OCI-LY1 (cell line): ENCODE data around the gene TEPSIN.

Experiments
- H2AFZ ChIP-seq: fragments of 200-600 bp; sonication (generic), shearing (Covaris generic); 2 replicates; pipeline ENCODE4 v1.6.0; 2014; ENCODE audit warnings: antibody characterized with exemption, mild to moderate bottlenecking, low read length
- H3F3A ChIP-seq: fragments of 200-600 bp; sonication (generic), shearing (Covaris generic); 2 replicates; pipeline ENCODE4 v1.6.0; 2014; ENCODE audit warnings: mild to moderate bottlenecking, antibody characterized with exemption, low read length, moderate library complexity; ENCODE audit not compliant: insufficient read depth
- H3K27ac ChIP-seq: fragments of 200-600 bp; sonication (generic); 2 replicates; pipeline ENCODE4 v1.5.1; 2014; ENCODE audit warnings: low read length, mixed run types, mild to moderate bottlenecking, low read depth; ENCODE audit not compliant: poor library complexity, severe bottlenecking
- H3K27me3 ChIP-seq: fragments of 200-600 bp; sonication (generic); 2 replicates; pipeline ENCODE4 v1.6.0; 2014; ENCODE audit warnings: antibody characterized with exemption, mild to moderate bottlenecking, low read length, moderate library complexity; ENCODE audit not compliant: insufficient read depth
- H3K36me3 ChIP-seq: fragments of 200-600 bp; sonication (generic); 2 replicates; pipeline ENCODE4 v1.6.1; 2014; ENCODE audit warnings: mild to moderate bottlenecking, antibody characterized with exemption, low read length, moderate library complexity, mixed read lengths; ENCODE audit not compliant: insufficient read depth
- H3K4me1 ChIP-seq: fragments of 200-600 bp; sonication (generic); 2 replicates; pipeline ENCODE4 v1.5.1; 2014; ENCODE audit warnings: mild to moderate bottlenecking, low read length, moderate library complexity; ENCODE audit not compliant: insufficient read depth, severe bottlenecking
- H3K4me2 ChIP-seq: fragments of 200-600 bp; sonication (generic), shearing (Covaris generic); 2 replicates; pipeline ENCODE4 v1.6.1; 2014; ENCODE audit warnings: low read length
- H3K4me3 ChIP-seq: fragments of 200-600 bp; sonication (generic); 2 replicates; pipeline ENCODE4 v1.5.1; 2014; ENCODE audit warnings: low read length, low read depth, mild to moderate bottlenecking, mixed read lengths; ENCODE audit not compliant: poor library complexity, severe bottlenecking
- H3K79me2 ChIP-seq: fragments of 200-600 bp; shearing (Covaris generic); 2 replicates; pipeline ENCODE4 v1.6.1; 2016; ENCODE audit warnings: mixed run types, low read length, mixed read lengths; ENCODE audit not compliant: insufficient read depth
- H3K9ac ChIP-seq: fragments of 200-600 bp; sonication (generic), shearing (Covaris generic); 2 replicates; pipeline ENCODE4 v1.6.1; 2014; ENCODE audit warnings: mild to moderate bottlenecking, low read length, mixed read lengths
- H3K9me2 ChIP-seq: fragments of 200-600 bp; sonication (generic), shearing (Covaris generic); 2 replicates; pipeline ENCODE4 v1.6.1; 2014; ENCODE audit warnings: low read depth, mild to moderate bottlenecking, low read length, mixed read lengths
- H3K9me3 ChIP-seq: fragments of 200-600 bp; shearing (Covaris generic); 2 replicates; pipeline ENCODE4 v1.6.1; 2014; ENCODE audit warnings: low read length, mixed read lengths
- H4K20me1 ChIP-seq: fragments of 200-600 bp; sonication (generic), shearing (Covaris generic); 2 replicates; pipeline ENCODE4 v1.6.0; 2016; ENCODE audit warnings: mild to moderate bottlenecking, low read length; ENCODE audit not compliant: insufficient read depth
- EZH2 ChIP-seq: fragments of 200-600 bp; sonication (generic), shearing (Covaris generic); IDR thresholded peaks from 2 replicates; pipeline ENCODE4 v1.8.0; 2017; ENCODE audit warnings: borderline replicate concordance, mixed run types, mild to moderate bottlenecking, antibody characterized with exemption, low read length, moderate library complexity, mixed read lengths
- TF ChIP-seq, protein P1 (sequence below): fragments of 200-600 bp; sonication (generic), shearing (Covaris generic); IDR thresholded peaks from 2 replicates; pipeline ENCODE4 v1.5.1; 2017; ENCODE audit warnings: mild to moderate bottlenecking, antibody characterized with exemption, low read length, moderate library complexity, mixed read lengths

The TEPSIN gene

DNA sequence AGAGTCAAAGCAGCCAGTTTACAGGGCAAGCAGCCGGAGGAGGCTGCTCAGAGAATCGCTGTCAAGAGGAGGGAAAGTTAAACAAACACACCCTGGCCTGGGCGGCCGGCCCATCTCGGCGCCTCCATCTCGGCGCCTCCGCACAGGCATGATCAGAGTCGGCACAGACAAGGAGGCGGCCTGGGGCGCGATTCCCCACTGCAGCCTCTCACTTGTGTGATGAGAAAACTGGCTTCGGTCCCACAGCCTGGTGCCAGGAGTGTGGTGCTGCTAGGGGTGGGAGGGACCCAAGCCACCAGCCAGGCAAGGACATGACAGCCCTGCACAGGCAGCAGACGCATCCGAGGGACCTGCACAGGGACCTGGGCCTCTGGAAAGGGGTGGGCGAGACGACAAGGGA lies 38.6 kb upstream of the TEPSIN start:
- no peak for TF ChIP-seq EZH2
- TF ChIP-seq, protein P1, sequence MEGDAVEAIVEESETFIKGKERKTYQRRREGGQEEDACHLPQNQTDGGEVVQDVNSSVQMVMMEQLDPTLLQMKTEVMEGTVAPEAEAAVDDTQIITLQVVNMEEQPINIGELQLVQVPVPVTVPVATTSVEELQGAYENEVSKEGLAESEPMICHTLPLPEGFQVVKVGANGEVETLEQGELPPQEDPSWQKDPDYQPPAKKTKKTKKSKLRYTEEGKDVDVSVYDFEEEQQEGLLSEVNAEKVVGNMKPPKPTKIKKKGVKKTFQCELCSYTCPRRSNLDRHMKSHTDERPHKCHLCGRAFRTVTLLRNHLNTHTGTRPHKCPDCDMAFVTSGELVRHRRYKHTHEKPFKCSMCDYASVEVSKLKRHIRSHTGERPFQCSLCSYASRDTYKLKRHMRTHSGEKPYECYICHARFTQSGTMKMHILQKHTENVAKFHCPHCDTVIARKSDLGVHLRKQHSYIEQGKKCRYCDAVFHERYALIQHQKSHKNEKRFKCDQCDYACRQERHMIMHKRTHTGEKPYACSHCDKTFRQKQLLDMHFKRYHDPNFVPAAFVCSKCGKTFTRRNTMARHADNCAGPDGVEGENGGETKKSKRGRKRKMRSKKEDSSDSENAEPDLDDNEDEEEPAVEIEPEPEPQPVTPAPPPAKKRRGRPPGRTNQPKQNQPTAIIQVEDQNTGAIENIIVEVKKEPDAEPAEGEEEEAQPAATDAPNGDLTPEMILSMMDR = no peak
- no peaks in the 10 kb centered on the region for H3K79me2 ChIP-seq
- no peak overlapping the region for H3K4me2 ChIP-seq
- no peaks in the 10 kb centered on the region for H4K20me1 ChIP-seq
- H3K9ac ChIP-seq = no peak overlapping the region
- H3K4me1 ChIP-seq = peaks cover 10% of the 10 kb centered on the region
- H3K27ac ChIP-seq = no peak overlapping the region
- H3K36me3 ChIP-seq = peaks cover 41% of the 10 kb centered on the region
- H3K9me3 ChIP-seq = no peaks in the 10 kb centered on the region
- H3K9me2 ChIP-seq = no peaks in the 10 kb centered on the region
- no peak overlapping the region for H3K4me3 ChIP-seq
- no peak overlapping the region for H2AFZ ChIP-seq
- no peaks in the 10 kb centered on the region for H3F3A ChIP-seq
- no peaks in the 10 kb centered on the region for H3K27me3 ChIP-seq

DNA sequence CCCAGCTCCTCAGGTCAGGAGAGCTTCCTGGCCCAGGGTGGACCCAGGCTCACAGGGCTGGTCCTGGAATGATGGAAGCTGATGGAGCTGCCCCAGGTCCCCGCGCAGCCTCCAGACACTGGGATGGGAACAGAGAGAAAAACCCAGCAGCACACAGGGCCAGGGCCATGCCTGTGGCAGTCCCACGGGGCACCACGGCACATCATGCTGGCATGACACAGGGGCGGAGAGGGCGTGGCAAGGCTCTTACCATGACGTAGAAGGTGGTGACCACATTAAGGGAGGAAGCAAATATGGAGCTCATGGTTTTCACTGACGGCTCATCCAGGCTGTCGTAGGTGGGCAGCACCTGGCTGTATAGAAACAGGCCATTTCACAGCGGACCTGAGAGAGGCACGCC lies 37.9 kb upstream of the TEPSIN start:
- no peaks in the 10 kb centered on the region for H4K20me1 ChIP-seq
- H3K27me3 ChIP-seq = no peaks in the 10 kb centered on the region
- no peak overlapping the region for H3K4me3 ChIP-seq
- no peak overlapping the region for H3K4me2 ChIP-seq
- H3K4me1 ChIP-seq = peaks cover 10% of the 10 kb centered on the region
- no peak overlapping the region for H2AFZ ChIP-seq
- H3K27ac ChIP-seq = no peak overlapping the region
- no peak overlapping the region for H3K9ac ChIP-seq
- TF ChIP-seq EZH2 = no peak
- TF ChIP-seq, protein P1 = no peak
- H3K36me3 ChIP-seq = peaks cover 42% of the 10 kb centered on the region
- no peaks in the 10 kb centered on the region for H3K79me2 ChIP-seq
- H3K9me2 ChIP-seq = no peaks in the 10 kb centered on the region
- H3F3A ChIP-seq = no peaks in the 10 kb centered on the region
- no peaks in the 10 kb centered on the region for H3K9me3 ChIP-seq

DNA sequence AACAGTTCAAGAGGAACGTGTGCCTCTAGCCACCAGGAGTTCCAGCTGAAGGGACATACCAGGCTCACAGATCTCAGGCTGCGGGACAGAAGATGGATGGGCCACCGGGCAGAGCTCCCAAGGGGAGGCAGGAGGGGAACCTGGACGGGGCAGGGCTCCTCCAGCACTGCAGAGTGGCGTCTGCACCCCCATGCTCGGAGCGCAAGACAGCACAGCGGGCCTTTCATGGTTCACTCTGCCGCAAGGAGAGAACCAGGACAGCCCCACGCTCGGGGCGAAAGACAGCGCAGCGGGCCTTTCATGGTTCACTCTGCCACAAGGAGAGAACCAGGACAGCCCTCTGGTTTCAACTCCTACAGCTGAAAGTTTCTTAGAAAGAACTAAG lies 35.6 kb upstream of the TEPSIN start:
- Histone ChIP-seq H3K27me3 (no peaks in the 10 kb centered on the region), H3K9me3 (no peaks in the 10 kb centered on the region), H2AFZ (no peak overlapping the region), H3F3A (no peaks in the 10 kb centered on the region), H3K4me2 (no peak overlapping the region), H3K4me1 (peaks cover 2% of the 10 kb centered on the region), H3K36me3 (peaks cover 53% of the 10 kb centered on the region), H3K4me3 (no peak overlapping the region), H3K27ac (no peak overlapping the region), H3K9me2 (no peaks in the 10 kb centered on the region), H3K9ac (no peak overlapping the region), H3K79me2 (no peaks in the 10 kb centered on the region), H4K20me1 (no peaks in the 10 kb centered on the region)
- TF ChIP-seq, protein P1 = no peak
- no peak for TF ChIP-seq EZH2
